Gastrocnemius medialis (tissue), 4 donors: ENCODE measurements around the gene NDUFAF8.

Experiments used
- POLR2A ChIP-seq, 2 donors: fragments of 450-650 bp; IDR thresholded peaks; one replicate each; pipeline ENCODE4 v1.6.1; 2017; ENCODE audit warnings: antibody characterized with exemption in 2 of 2, mild to moderate bottlenecking in 2 of 2, moderate library complexity in 2 of 2
- TF ChIP-seq, protein P1 (sequence below), 5 experiments: fragments of 450-650 bp in 3 of 5; fragments of 200-600 bp in 2 of 5; sonication (generic) in 2 of 5; IDR thresholded peaks in 4 of 5; conservative IDR thresholded peaks in 1 of 5; 1 replicate in 4 of 5; 2 replicates in 1 of 5; pipeline ENCODE4 v1.5.1; 2016 to 2019; ENCODE audit warnings: antibody characterized with exemption in 5 of 5, mild to moderate bottlenecking in 3 of 5, moderate library complexity in 3 of 5

DNA sequence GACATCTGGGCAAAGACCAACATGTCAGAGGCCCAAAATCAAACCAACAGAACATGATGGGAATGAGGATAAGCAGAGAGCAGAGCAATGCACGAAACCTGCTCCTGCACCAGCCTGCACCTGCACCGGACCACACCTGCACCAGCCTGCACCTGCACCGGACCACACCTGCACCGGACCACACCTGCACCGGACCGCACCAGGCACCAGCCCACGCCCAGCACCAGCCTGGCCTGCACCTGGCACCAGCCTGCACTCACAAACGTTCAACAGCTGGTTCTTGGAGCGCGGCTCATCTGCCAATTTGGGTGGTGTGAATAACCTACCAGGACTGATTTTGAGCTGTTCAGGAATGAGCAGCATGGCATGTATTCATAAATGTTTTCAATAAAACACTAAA is 34.5 kb upstream of the NDUFAF8 start:
- no peak for TF ChIP-seq POLR2A (IDR thresholded peaks at IDR 0.05)
- TF ChIP-seq, protein P1, sequence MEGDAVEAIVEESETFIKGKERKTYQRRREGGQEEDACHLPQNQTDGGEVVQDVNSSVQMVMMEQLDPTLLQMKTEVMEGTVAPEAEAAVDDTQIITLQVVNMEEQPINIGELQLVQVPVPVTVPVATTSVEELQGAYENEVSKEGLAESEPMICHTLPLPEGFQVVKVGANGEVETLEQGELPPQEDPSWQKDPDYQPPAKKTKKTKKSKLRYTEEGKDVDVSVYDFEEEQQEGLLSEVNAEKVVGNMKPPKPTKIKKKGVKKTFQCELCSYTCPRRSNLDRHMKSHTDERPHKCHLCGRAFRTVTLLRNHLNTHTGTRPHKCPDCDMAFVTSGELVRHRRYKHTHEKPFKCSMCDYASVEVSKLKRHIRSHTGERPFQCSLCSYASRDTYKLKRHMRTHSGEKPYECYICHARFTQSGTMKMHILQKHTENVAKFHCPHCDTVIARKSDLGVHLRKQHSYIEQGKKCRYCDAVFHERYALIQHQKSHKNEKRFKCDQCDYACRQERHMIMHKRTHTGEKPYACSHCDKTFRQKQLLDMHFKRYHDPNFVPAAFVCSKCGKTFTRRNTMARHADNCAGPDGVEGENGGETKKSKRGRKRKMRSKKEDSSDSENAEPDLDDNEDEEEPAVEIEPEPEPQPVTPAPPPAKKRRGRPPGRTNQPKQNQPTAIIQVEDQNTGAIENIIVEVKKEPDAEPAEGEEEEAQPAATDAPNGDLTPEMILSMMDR (IDR thresholded peaks at IDR 0.05 in 4 of 5, conservative IDR thresholded peaks at IDR 0.05 in 1 of 5) = no peak
